GM19467 (cell line): ENCODE data around the gene GPR61.

ENCODE experiments used
- ATAC-seq: cut with Tn5 transposase; IDR thresholded peaks from one replicate; pipeline ENCODE4 v1.9.1; 2021; ENCODE audit warnings: mild to moderate bottlenecking, moderate library complexity; ENCODE audit not compliant: unreplicated experiment

GPR61 gene

DNA sequence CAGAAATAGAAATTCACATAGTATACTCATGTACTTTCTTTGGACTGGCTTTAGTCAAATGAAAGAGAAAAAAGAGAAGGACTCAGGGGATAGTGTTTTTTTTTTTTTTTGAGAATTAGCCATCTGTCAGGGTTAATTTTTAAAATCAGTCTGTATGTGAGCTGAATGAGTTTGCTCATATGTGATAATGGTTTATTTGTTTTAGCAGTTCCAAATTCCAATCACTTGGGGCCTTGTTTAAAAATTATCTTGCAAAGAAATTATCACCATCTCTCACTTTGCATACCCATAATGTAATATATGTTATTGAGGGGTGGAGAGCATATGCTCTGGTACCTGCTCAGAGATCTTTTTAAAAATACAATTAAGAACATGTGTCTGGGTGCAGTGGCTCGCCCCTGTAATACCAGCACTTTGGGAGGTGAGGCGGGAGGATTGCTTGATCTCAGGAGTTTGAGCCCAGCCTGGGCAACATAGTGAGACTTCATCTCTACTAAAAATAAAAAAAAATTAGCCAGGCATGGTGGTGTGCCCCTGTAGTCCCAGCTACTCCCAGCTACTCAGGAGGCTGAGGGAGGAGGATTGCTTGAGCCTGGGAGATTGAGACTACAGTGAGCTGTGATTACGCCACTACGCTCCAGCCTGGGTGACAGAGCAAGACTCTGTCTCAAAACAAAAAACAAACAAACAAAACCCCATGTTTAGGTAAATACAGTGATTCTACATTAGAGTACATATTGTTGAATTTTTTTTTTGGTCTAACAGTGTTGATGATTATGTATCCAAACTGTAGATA is 28.4 kb downstream of the GPR61 start:
- no peak for ATAC-seq

DNA sequence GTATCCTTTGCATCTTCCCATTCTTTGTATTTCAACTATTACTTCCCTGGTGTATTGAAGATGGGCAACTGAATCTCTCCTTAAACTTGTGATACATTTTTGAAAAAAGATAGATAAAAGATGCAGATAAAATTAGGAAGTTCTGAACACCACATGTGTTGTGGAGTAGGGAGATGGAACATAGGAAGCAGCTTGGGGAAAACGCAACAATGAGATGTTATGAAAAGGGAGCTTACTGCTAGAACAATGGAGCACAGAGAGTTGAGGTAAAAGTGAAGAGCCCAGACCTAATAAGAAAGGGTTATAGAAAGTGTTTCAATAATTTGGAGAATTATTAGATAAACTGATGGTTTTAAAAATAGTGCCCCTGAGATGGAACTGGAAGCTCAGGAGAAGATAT is 29.7 kb downstream of the GPR61 start:
- ATAC-seq = no peak

DNA sequence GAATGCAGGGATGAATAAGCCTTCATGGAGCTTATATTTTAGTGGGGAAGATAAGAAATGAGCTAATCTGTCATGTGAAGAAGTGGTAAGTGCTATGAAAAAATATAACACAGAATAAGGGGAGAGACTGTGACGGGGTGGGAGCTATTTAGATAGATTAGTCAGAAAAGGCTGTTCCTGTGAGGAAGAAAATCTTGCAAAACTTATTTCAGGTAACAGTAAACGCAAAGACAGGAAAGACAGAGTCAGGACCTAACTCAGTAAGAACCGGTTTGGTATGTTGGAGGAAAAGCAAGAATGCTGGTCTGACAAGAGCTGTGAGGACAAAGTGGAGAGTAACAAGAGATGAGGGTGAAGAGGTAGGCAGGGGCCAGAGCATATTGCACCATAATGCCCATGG is 30.7 kb downstream of the GPR61 start:
- ATAC-seq = no peak

DNA sequence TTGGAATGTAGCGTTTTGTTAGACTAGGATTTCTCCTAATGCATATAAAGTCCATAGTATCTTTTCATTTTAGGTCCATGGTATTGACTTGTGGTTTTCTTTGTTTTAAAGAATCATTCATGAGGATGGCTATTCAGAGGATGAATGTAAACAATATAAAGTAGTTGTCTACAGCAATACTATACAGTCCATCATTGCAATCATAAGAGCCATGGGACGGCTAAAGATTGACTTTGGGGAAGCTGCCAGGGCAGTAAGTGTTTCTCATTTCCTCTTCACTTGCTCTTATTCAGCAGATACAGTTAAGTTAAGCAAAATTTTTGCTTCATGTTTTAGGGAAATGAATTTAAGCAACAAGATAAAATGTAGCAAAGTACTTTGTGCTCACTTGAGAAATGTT is 34.1 kb downstream of the GPR61 start:
- no peak for ATAC-seq

DNA sequence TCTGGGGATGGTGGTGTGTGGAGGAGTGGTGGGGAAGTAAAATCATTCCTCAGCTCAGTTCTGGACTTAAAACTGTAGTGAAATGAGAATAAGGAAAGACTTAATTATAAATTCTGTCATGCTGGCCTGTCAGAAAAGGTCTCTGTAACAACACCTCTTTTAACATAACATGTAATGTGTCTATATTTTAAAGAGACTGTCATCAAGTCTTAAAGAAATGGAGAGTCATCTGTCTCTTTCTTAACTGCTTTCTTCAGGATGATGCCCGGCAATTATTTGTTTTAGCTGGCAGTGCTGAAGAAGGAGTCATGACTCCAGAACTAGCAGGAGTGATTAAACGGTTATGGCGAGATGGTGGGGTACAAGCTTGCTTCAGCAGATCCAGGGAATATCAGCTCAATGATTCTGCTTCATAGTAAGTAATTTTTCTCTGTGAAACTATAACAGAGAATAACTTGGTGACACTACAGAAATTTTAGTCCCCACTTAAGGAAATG is 39.3 kb downstream of the GPR61 start:
- ATAC-seq = no peak

DNA sequence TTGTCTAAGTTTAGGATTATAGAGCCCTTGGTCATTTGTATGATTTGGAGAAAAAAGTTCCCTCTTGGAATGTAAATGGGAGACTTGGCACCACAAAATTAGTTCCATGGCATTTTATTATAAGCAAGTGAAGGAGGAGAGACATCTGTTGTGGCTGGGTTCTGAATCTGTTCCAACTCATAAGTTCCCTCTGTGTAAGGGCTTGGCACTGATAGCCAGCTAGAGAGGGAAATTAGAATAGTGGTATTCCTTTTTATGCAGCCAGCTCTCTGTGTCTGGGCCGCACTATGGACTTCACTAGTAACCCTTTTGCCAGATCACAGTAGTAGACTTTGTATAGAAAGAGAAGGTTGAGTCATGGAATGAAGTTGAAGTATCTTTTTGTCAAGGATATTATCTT is 39.8 kb downstream of the GPR61 start:
- no peak for ATAC-seq

DNA sequence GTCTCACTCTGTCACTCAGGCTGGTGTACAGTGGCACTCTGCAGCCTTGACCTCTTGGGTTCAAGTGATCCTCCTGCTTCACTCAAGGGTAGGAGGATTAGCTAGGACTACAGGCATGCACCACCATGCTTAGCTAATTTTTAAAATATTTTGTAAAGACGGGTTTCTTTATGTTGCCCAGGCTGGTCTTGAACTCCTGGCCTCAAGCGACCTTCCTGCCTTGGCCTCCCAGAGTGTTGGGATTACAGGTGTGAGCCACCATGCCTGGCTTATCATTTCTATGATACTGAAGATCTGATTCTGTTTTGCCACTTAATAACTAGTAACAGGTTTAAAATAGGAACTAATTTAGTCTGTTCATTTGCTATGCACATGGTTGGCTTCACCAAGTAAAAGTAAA is 42.3 kb downstream of the GPR61 start:
- no peak for ATAC-seq

DNA sequence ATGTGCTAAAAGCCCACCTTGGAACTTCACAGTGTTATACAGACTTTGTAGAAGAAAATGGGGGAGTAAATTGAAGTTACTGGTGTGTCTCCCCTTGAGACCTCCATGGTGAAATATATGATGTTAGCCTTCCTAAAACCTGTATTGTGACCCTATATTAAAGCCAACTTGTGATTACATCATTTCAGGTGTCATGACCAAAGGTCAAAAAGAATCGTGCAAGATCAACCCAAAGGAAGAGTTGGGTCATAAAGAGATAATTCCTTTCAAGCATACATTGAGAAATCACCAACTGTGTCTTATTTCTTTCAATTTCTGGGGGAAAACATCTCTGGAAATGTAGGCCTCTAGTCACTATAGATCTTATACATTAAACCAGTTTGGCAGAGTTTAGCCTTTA is 45.1 kb downstream of the GPR61 start:
- no peak for ATAC-seq

DNA sequence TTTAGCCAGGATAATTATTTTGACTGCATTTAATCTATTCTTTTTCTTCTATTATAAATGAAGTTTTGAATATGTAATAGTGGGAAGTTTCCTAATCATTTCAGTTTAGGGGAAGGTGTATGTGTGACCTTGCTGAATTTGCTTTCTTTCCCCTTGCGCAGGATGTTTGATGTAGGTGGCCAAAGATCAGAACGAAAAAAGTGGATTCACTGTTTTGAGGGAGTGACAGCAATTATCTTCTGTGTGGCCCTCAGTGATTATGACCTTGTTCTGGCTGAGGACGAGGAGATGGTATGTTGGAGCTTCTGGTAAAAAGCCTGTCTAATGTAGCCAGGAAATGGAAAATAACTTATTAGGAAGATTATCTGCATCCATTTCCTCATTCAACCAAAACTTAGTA is 46.4 kb downstream of the GPR61 start:
- no peak for ATAC-seq

DNA sequence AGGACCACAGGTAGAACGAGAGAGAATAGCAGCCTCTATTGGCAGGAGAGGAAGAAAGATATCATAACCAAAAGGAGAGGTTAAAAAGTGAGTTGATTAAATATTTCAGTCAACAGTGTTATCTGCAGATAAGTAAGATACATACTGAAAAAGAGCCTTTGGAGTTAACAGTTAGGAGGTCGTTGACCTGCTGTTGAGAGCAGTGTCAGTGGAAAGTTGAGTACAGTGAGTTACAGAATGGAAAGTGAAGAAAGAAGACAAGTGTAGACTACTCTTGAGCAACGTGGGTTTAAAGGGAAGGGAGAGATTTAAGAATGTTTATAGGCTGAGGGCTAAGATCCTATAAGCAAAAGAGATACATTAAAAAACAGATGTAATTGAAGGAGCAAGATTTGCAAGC is 49.5 kb downstream of the GPR61 start:
- ATAC-seq = no peak

DNA sequence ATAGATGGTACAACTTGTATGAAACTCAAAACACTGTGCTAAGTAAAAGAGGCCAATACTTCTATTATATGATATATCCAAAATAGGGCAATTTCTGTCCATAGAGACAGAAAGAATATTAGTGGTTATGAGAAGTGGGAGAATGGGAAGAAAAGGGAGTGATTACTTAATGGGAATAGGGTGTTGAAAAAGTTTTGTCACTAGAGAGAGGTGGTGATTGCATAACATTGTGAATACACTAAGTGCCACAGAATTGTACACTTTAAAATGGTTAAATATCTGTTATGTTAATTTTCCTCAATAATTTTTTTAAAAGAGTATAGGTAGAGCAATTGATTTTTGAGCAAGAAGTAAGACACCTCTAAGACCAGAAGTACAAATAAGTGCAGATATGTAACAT is 50.0 kb downstream of the GPR61 start:
- no peak for ATAC-seq

DNA sequence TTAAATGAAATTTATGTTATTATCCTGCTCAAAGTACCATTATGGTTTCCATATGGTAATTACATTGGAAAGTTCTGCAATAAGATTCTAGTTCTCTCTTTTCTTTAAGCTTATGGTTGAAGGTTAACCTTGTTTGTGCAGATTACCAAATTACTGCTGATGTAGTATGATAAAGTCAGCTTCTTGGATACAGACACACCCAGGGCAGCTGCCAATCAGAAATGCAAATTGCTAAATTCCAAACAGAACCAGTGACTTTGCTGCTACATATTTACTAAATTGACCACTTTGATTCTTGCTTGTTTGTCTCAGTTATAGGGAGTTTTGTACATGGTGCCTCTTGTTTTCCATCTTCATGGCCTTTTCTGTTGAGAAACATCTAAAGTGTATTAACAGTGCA is 53.2 kb downstream of the GPR61 start:
- no peak for ATAC-seq

DNA sequence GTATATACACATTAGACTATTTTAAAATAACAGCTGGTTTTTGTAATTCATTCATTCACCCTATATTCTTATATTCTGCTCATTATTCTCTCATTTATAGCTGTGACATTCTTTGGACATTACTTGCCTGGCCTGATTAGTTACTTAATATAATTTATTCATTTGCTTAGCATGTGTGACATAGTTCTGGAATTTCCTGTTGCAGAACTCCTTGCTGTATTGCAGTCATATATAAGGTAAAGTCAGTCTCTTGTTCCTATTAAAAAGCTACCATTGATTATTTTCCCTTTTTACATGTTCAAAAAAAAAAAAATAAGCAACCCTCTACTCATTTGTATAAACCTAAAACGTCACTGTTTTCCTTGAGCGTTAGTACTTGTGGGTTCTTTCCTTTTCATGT is 55.9 kb downstream of the GPR61 start:
- no peak for ATAC-seq
